HCT116 (cell line): ENCODE measurements around the gene GDI1. TPM values are rescaled to one million over a fixed set of nuclear protein-coding genes. Genes with fewer than 3 reads are reported as not detected.

Source experiments
- ATAC-seq: fragments of 200-7000 bp; cut with Tn5 transposase; 2 replicates; pipeline ENCODE4 v1.9.1; 2020; ENCODE audit warnings: mild to moderate bottlenecking, moderate library complexity
- BruUV-seq: library from RNA; stranded (reverse); fragments of 400-500 nt; replicated peaks from 2 replicates; lab custom pipeline; 2021; lab: Mats Ljungman, UMichigan
- CTCF ChIA-PET: fragments of 300-600 bp; sonication (Branson Sonifier 250); formaldehyde crosslinking; loops from one replicate; lab custom pipeline; 2021; ENCODE audit warnings: antibody characterized with exemption; lab: Charles Lee
- POLR2A ChIA-PET: fragments of 300-600, 350-600 bp; sonication (Branson Sonifier 250); formaldehyde crosslinking; loops from one replicate; lab custom pipeline; 2021; ENCODE audit warnings: antibody characterized with exemption; lab: Charles Lee
- RAD21 ChIA-PET, 2 experiments: fragments of 300-600 bp; sonication (Branson Sonifier 250); formaldehyde crosslinking; loops; one replicate each; lab custom pipeline; 2023; ENCODE audit warnings: low total read pairs in 2 of 2; ENCODE audit not compliant: uncharacterized antibody in 2 of 2, unreplicated experiment in 2 of 2, low non-redundant PET in 1 of 2; lab: Charles Lee
- DNase-seq: peaks from one replicate; pipeline ENCODE4 v3.0.0-alpha.2; 2010; ENCODE audit warnings: low read depth, low spot score
- H2AFZ ChIP-seq: fragments of 200-600 bp; shearing (Covaris generic), sonication (generic); 2 replicates; pipeline ENCODE4 v1.6.1; 2017; ENCODE audit warnings: low read depth, mixed run types, mixed read lengths, antibody characterized with exemption, low read length; ENCODE audit not compliant: poor library complexity, severe bottlenecking
- H3K27ac ChIP-seq: 2 replicates; pipeline ENCODE4 v1.5.1; 2012; ENCODE audit warnings: low read depth, low read length
- H3K27me3 ChIP-seq: fragments of 200-600 bp; sonication (generic); 2 replicates; pipeline ENCODE4 v1.6.1; 2016; ENCODE audit warnings: mixed run types, low read length, mixed read lengths; ENCODE audit not compliant: insufficient read depth
- H3K36me3 ChIP-seq, 2 experiments: fragments of 200-500 bp in 1 of 2; fragments of 200-600 bp in 1 of 2; sonication (Bioruptor generic) in 1 of 2; sonication (generic) in 1 of 2; 2 replicates each; pipeline versions ENCODE4 v1.5.1 to v1.6.1; 2014 to 2016; ENCODE audit warnings: low read length in 2 of 2, inconsistent platforms in 1 of 2, mixed read lengths in 1 of 2, mixed run types in 1 of 2; ENCODE audit not compliant: insufficient read depth in 2 of 2, control insufficient read depth in 1 of 2
- H3K4me1 ChIP-seq, 2 experiments: fragments of 200-600 bp in 1 of 2; sonication (generic) in 1 of 2; 2 replicates each; pipeline versions ENCODE4 v1.5.1 to v1.6.1; 2012 to 2017; ENCODE audit warnings: low read length in 2 of 2, inconsistent platforms in 1 of 2, mild to moderate bottlenecking in 1 of 2, mixed read lengths in 1 of 2, mixed run types in 1 of 2, moderate library complexity in 1 of 2; ENCODE audit not compliant: insufficient read depth in 2 of 2, control insufficient read depth in 1 of 2
- H3K4me2 ChIP-seq: fragments of 200-600 bp; sonication (generic); 2 replicates; pipeline ENCODE4 v1.6.1; 2017; ENCODE audit warnings: mixed run types, low read length, mixed read lengths
- H3K4me3 ChIP-seq, 2 experiments: fragments of 200-600 bp in 1 of 2; sonication (generic) in 1 of 2; replicated peaks in 1 of 2; 2 replicates each; pipeline ENCODE4 v1.5.1; 2011 to 2016; ENCODE audit warnings: low read length in 2 of 2, control low read depth in 1 of 2, low read depth in 1 of 2, mild to moderate bottlenecking in 1 of 2, mixed read lengths in 1 of 2, mixed run types in 1 of 2
- H3K79me2 ChIP-seq: fragments of 200-600 bp; sonication (generic); 2 replicates; pipeline ENCODE4 v1.6.1; 2017; ENCODE audit warnings: mild to moderate bottlenecking, mixed run types, low read length, moderate library complexity, mixed read lengths; ENCODE audit not compliant: insufficient read depth
- H3K9ac ChIP-seq: fragments of 200-600 bp; sonication (generic); 2 replicates; pipeline ENCODE4 v1.6.1; 2016; ENCODE audit warnings: low read length, mixed read lengths
- H3K9me2 ChIP-seq: fragments of 200-600 bp; sonication (generic), shearing (Covaris generic); 2 replicates; pipeline ENCODE4 v1.6.1; 2017; ENCODE audit warnings: mixed run types, mild to moderate bottlenecking, moderate library complexity; ENCODE audit not compliant: insufficient read depth
- H3K9me3 ChIP-seq, 2 experiments: fragments of 200-500 bp in 1 of 2; fragments of 200-600 bp in 1 of 2; sonication (Bioruptor generic) in 1 of 2; sonication (generic) in 1 of 2; 2 replicates each; pipeline ENCODE4 v1.6.1; 2014 to 2017; ENCODE audit warnings: low read length in 2 of 2, mixed read lengths in 2 of 2, inconsistent platforms in 1 of 2, low read depth in 1 of 2, mild to moderate bottlenecking in 1 of 2, mixed run types in 1 of 2, moderate library complexity in 1 of 2; ENCODE audit not compliant: control insufficient read depth in 1 of 2, insufficient read depth in 1 of 2
- H4K20me1 ChIP-seq: fragments of 200-600 bp; sonication (generic), shearing (Covaris generic); 2 replicates; pipeline ENCODE4 v1.6.1; 2017; ENCODE audit warnings: mixed run types, mild to moderate bottlenecking, moderate library complexity; ENCODE audit not compliant: insufficient read depth
- CEBPB ChIP-seq: IDR thresholded peaks from 2 replicates; pipeline ENCODE4 v1.6.1; 2012; ENCODE audit warnings: low read depth
- ELF1 ChIP-seq: IDR thresholded peaks from 2 replicates; pipeline ENCODE4 v1.6.1; 2012; ENCODE audit warnings: low read depth, borderline replicate concordance
- FOSL1 ChIP-seq: IDR thresholded peaks from 2 replicates; pipeline ENCODE4 v1.6.1; 2012; ENCODE audit warnings: low read depth
- RAD21 ChIP-seq: IDR thresholded peaks from 2 replicates; pipeline ENCODE4 v1.6.1; 2012; ENCODE audit warnings: low read depth, mild to moderate bottlenecking
- intact Hi-C: fragments of 100-400 bp; cut with micrococcal nuclease; formaldehyde crosslinking; loops from 2 replicates; pipeline ENCODE4 v1.10.0; 2022
- total RNA-seq: library from RNA; stranded (reverse); gene quantifications from one replicate; pipeline ENCODE4 v1.2.1, GENCODE V29; 2021; ENCODE audit not compliant: unreplicated experiment
- TF ChIP-seq, protein P1 (sequence below): IDR thresholded peaks from 2 replicates; pipeline ENCODE4 v1.6.1; 2012
- TF ChIP-seq, protein P2 (sequence below), 3 experiments: fragments of 200-600 bp in 1 of 3; sonication (generic) in 1 of 3; IDR thresholded peaks in 2 of 3; conservative IDR thresholded peaks in 1 of 3; 2 replicates each; pipeline ENCODE4 v1.5.1; 2012 to 2017; ENCODE audit warnings: low read depth in 2 of 3, low read length in 2 of 3, antibody characterized with exemption in 1 of 3, borderline replicate concordance in 1 of 3, control low read depth in 1 of 3, mild to moderate bottlenecking in 1 of 3, mixed read lengths in 1 of 3, mixed run types in 1 of 3, moderate library complexity in 1 of 3; ENCODE audit not compliant: insufficient read depth in 1 of 3

GDI1 gene
- total RNA-seq, 1 experiment from 2014 or later: 122 TPM

DNA sequence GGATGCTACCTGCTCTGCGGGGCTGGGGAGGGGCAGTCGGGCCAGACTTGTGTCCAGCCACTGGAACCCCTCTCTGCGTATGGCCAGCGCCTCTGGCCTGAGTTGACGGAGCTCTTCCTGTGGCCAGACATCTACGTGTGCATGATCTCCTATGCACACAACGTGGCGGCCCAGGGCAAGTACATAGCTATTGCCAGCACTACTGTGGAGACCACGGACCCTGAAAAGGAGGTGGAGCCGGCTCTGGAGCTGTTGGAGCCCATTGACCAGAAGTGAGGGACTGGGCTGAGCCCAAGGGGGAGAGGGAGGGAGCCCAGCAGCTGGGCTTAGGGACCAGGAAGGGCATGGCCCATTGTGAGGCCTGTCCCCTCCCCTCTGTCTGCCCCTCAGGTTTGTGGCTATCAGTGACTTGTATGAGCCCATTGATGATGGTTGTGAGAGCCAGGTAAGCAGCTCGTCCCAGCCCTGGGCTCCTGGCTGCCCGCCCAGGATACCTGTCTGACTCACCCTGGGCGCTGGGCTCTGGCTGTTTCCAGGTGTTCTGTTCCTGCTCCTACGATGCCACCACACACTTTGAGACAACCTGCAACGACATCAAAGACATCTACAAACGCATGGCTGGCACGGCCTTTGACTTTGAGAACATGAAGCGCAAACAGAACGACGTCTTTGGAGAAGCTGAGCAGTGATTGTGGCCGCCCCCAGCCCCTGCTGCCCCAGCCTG, 5.2 kb downstream of the GDI1 start:
- Histone ChIP-seq H3K36me3 (no peaks in the 10 kb centered on the region; a peak in 1 of 4 replicates), H3K9me2 (no peaks in the 10 kb centered on the region), H3K27ac (no peak overlapping the region), H4K20me1 (no peaks in the 10 kb centered on the region), H3K79me2 (peaks cover 37% of the 10 kb centered on the region), H3K27me3 (no peaks in the 10 kb centered on the region), H3K4me1 (peaks cover 6 to 26% of the 10 kb centered on the region in 2 experiments; a peak in 3 of 4 replicates), H3K9me3 (no peaks in the 10 kb centered on the region), H2AFZ (no peak overlapping the region), H3K4me3 (no peak overlapping the region), H3K9ac (no peak overlapping the region), H3K4me2 (no peak overlapping the region)
- DNase-seq (no peak), ATAC-seq (no peak)
- TF ChIP-seq, protein P1, sequence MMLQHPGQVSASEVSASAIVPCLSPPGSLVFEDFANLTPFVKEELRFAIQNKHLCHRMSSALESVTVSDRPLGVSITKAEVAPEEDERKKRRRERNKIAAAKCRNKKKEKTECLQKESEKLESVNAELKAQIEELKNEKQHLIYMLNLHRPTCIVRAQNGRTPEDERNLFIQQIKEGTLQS: no peak
- TF ChIP-seq, protein P2, sequence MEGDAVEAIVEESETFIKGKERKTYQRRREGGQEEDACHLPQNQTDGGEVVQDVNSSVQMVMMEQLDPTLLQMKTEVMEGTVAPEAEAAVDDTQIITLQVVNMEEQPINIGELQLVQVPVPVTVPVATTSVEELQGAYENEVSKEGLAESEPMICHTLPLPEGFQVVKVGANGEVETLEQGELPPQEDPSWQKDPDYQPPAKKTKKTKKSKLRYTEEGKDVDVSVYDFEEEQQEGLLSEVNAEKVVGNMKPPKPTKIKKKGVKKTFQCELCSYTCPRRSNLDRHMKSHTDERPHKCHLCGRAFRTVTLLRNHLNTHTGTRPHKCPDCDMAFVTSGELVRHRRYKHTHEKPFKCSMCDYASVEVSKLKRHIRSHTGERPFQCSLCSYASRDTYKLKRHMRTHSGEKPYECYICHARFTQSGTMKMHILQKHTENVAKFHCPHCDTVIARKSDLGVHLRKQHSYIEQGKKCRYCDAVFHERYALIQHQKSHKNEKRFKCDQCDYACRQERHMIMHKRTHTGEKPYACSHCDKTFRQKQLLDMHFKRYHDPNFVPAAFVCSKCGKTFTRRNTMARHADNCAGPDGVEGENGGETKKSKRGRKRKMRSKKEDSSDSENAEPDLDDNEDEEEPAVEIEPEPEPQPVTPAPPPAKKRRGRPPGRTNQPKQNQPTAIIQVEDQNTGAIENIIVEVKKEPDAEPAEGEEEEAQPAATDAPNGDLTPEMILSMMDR (IDR thresholded peaks at IDR 0.05 in 2 of 3, conservative IDR thresholded peaks at IDR 0.05 in 1 of 3; ENCODE audit: borderline replicate concordance in 1 of 3, insufficient read depth in 1 of 3, low read depth in 2 of 3, low read length in 2 of 3): no peak
- TF ChIP-seq FOSL1 (no peak), RAD21 (no peak), CEBPB (no peak), ELF1 (no peak)
- ChIA-PET POLR2A (no interaction called here), CTCF (no interaction called here), RAD21 (no interaction called here)
- intact Hi-C loops: loop anchor here (5.0 kb wide), 1 partner anchor 35 kb away; the partner anchor contains the start of gene LAGE3
- BruUV-seq: no TSS peak
